HG03159 (cell line): Measurements from ENCODE around the gene RXRA.

Experiments used
- ATAC-seq: cut with Tn5 transposase; IDR thresholded peaks from one replicate; pipeline ENCODE4 v1.9.1; 2021; ENCODE audit warnings: mild to moderate bottlenecking, moderate library complexity; ENCODE audit not compliant: unreplicated experiment

Gene RXRA

GRCh38 chr9:134410835-134411217 lies 84.6 kb downstream of the RXRA start:
- no peak for ATAC-seq

GRCh38 chr9:134411440-134412297 lies 85.4 kb downstream of the RXRA start:
- no peak for ATAC-seq

- ATAC-seq, result no peak
These were observed 86.0 kb downstream of the RXRA start for GRCh38 chr9:134412298-134412711.

GRCh38 chr9:134413112-134413715 lies 87.0 kb downstream of the RXRA start:
- no peak for ATAC-seq

GRCh38 chr9:134413890-134414623 lies 87.8 kb downstream of the RXRA start:
- ATAC-seq, result no peak

- ATAC-seq, result no peak
These were observed 88.7 kb downstream of the RXRA start for GRCh38 chr9:134414900-134415425.

- ATAC-seq, result no peak
These were observed 90.2 kb downstream of the RXRA start for GRCh38 chr9:134416385-134417015.

- ATAC-seq, result no peak
These were observed 92.1 kb downstream of the RXRA start for GRCh38 chr9:134418354-134418753.

- ATAC-seq, result no peak
These were observed 92.9 kb downstream of the RXRA start for GRCh38 chr9:134419000-134419683.

- ATAC-seq, result no peak
These were observed 93.4 kb downstream of the RXRA start for GRCh38 chr9:134419684-134420076.

- no peak for ATAC-seq
These were observed 94.1 kb downstream of the RXRA start for GRCh38 chr9:134420281-134420845.

- no peak for ATAC-seq
These were observed 94.7 kb downstream of the RXRA start for GRCh38 chr9:134420974-134421432.

- ATAC-seq, result no peak
These were observed 95.6 kb downstream of the RXRA start for GRCh38 chr9:134421888-134422287.

- ATAC-seq, result no peak
These were observed 96.2 kb downstream of the RXRA start for GRCh38 chr9:134422301-134423090.

- ATAC-seq, result no peak
These were observed 96.9 kb downstream of the RXRA start for GRCh38 chr9:134423166-134423565.

- no peak for ATAC-seq
These were observed 97.5 kb downstream of the RXRA start for GRCh38 chr9:134423749-134424148.

GRCh38 chr9:134424818-134425217 lies 98.6 kb downstream of the RXRA start:
- no peak for ATAC-seq

- no peak for ATAC-seq
These were observed 99.1 kb downstream of the RXRA start for GRCh38 chr9:134425401-134425800.

GRCh38 chr9:134425812-134426211 lies 99.6 kb downstream of the RXRA start:
- no peak for ATAC-seq
